ENCODE measurements around the gene ENKUR. TPM values are rescaled to one million over a fixed set of nuclear protein-coding genes. Genes with fewer than 3 reads are reported as not detected.

ENKUR gene
- total RNA-seq, 1 experiment from 2014 or later = 0.66 TPM

- intact Hi-C loops (cut with micrococcal nuclease; ENCODE audit: unreplicated experiment) = no loop called here
- CTCF ChIA-PET = interaction anchor here (0.5 kb wide), 1 partner anchor 1131 kb away, joined by 3 read pairs; no protein-coding TSS in a partner anchor
- no peaks in the 10 kb centered on the region for H3K27me3 Mint-ChIP-seq (ENCODE audit: unreplicated experiment)
- H3K9me3 Mint-ChIP-seq (ENCODE audit: low read depth, unreplicated experiment) = no peaks in the 10 kb centered on the region
- H3K27ac Mint-ChIP-seq (ENCODE audit: unreplicated experiment) = no peak overlapping the region
- no TSS peak for BruUV-seq (replicated peaks)
- no peak overlapping the region for H3K4me3 Mint-ChIP-seq (ENCODE audit: low read depth, unreplicated experiment)
- H3K36me3 Mint-ChIP-seq (ENCODE audit: insufficient read depth, unreplicated experiment) = no peaks in the 10 kb centered on the region
- no peak for DNase-seq
- no peak for TF ChIP-seq CTCF (IDR thresholded peaks at IDR 0.05; ENCODE audit: unreplicated experiment)
- no peaks in the 10 kb centered on the region for H3K4me1 Mint-ChIP-seq (ENCODE audit: low read depth, unreplicated experiment)
Observed at GRCh38 chr10:25048450-25048849, 32.5 kb upstream of the ENKUR start.

DNA sequence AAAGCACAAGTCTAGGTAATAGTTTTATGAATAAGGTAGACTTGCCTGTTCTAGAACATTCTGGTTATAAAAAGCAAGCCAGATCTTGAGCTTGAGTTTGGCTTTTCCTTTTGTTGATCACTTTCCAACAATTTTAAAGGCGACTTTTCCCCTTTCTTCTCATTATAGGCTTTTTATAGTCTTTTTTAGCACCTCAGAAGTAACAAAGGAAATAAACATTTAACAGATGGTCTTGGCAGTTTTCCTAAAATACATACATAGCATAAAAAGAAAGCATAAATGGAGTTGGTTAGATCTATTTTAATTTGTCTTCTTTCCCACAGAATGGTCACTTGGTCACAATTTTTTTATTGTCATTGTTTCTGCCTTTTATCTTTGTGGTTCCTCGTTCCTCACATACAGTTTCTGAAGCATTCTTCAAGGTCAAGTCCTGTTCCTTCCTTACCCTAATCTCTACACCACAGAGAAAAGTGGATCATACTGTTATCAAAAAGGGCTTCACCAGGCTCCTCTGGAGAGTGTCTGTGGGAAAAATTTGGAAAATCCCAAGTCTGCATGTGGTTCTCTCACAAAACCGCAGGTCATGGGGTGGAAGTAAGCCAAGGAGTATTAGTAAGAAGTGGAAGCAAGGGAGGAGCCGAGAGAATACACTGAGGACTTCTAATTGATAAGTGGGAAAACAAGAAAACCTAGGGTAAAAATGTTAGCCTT, 31.8 kb upstream of the ENKUR start:
- intact Hi-C loops (cut with micrococcal nuclease; ENCODE audit: unreplicated experiment) = no loop called here
- no peak overlapping the region for H3K4me3 Mint-ChIP-seq (ENCODE audit: low read depth, unreplicated experiment)
- CTCF ChIA-PET = interaction anchor here (0.5 kb wide), 1 partner anchor 1130 kb away, joined by 3 read pairs; no protein-coding TSS in a partner anchor
- BruUV-seq (replicated peaks) = no TSS peak
- H3K27me3 Mint-ChIP-seq (ENCODE audit: unreplicated experiment) = no peaks in the 10 kb centered on the region
- H3K36me3 Mint-ChIP-seq (ENCODE audit: insufficient read depth, unreplicated experiment) = no peaks in the 10 kb centered on the region
- H3K4me1 Mint-ChIP-seq (ENCODE audit: low read depth, unreplicated experiment) = no peaks in the 10 kb centered on the region
- H3K27ac Mint-ChIP-seq (ENCODE audit: unreplicated experiment) = no peak overlapping the region
- no peaks in the 10 kb centered on the region for H3K9me3 Mint-ChIP-seq (ENCODE audit: low read depth, unreplicated experiment)
- no peak for DNase-seq
- TF ChIP-seq CTCF (IDR thresholded peaks at IDR 0.05; ENCODE audit: unreplicated experiment) = no peak

DNA sequence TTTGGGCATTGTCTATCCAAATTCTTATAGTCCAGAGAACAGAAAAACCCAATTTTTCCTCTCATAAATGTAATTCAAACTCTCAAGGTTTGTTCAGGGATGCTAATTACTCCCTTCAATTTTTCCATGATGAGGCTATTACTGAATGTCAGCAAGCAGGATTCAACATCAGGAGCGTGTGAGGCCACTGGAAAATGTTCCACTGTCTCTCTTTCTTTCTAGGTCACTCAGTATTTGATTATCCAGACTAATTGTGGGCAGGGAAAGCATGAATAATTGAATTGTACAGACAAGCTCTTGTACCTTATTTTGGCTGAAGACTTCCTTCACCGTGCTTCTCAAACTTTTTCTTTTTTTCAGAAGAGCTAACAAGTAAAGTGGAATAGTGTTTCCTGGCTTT, 31.1 kb upstream of the ENKUR start:
- BruUV-seq (replicated peaks) = no TSS peak
- Mint-ChIP-seq H3K36me3 (ENCODE audit: insufficient read depth, unreplicated experiment) (no peaks in the 10 kb centered on the region), H3K4me1 (ENCODE audit: low read depth, unreplicated experiment) (no peaks in the 10 kb centered on the region), H3K27ac (ENCODE audit: unreplicated experiment) (no peak overlapping the region), H3K27me3 (ENCODE audit: unreplicated experiment) (no peaks in the 10 kb centered on the region), H3K9me3 (ENCODE audit: low read depth, unreplicated experiment) (no peaks in the 10 kb centered on the region), H3K4me3 (ENCODE audit: low read depth, unreplicated experiment) (no peak overlapping the region)
- TF ChIP-seq CTCF (IDR thresholded peaks at IDR 0.05; ENCODE audit: unreplicated experiment) = no peak
- intact Hi-C loops (cut with micrococcal nuclease; ENCODE audit: unreplicated experiment) = no loop called here
- CTCF ChIA-PET = no interaction called here
- DNase-seq = no peak

GRCh38 chr10:25046641-25047040, 30.7 kb upstream of the ENKUR start:
- H3K4me3 Mint-ChIP-seq (ENCODE audit: low read depth, unreplicated experiment) = no peak overlapping the region
- CTCF ChIA-PET = no interaction called here
- no peak for DNase-seq
- intact Hi-C loops (cut with micrococcal nuclease; ENCODE audit: unreplicated experiment) = no loop called here
- H3K27ac Mint-ChIP-seq (ENCODE audit: unreplicated experiment) = no peak overlapping the region
- TF ChIP-seq CTCF (IDR thresholded peaks at IDR 0.05; ENCODE audit: unreplicated experiment) = no peak
- no peaks in the 10 kb centered on the region for H3K9me3 Mint-ChIP-seq (ENCODE audit: low read depth, unreplicated experiment)
- H3K27me3 Mint-ChIP-seq (ENCODE audit: unreplicated experiment) = no peaks in the 10 kb centered on the region
- no TSS peak for BruUV-seq (replicated peaks)
- no peaks in the 10 kb centered on the region for H3K36me3 Mint-ChIP-seq (ENCODE audit: insufficient read depth, unreplicated experiment)
- H3K4me1 Mint-ChIP-seq (ENCODE audit: low read depth, unreplicated experiment) = peaks cover 3% of the 10 kb centered on the region
